HG03060 (cell line): ENCODE data around the gene VAPA.

Source experiments
- ATAC-seq: cut with Tn5 transposase; IDR thresholded peaks from one replicate; pipeline ENCODE4 v1.9.1; 2021; ENCODE audit warnings: low read depth, moderate number of reproducible peaks; ENCODE audit not compliant: unreplicated experiment

VAPA gene

GRCh38 chr18:9965711-9966624 is 52.2 kb downstream of the VAPA start:
- no peak for ATAC-seq

- no peak for ATAC-seq
Observed at GRCh38 chr18:9968081-9968848, 54.4 kb downstream of the VAPA start.

- ATAC-seq: no peak
Observed at GRCh38 chr18:9969247-9969646, 55.4 kb downstream of the VAPA start.

- ATAC-seq: no peak
Observed at GRCh38 chr18:9971313-9971920, 57.6 kb downstream of the VAPA start.

GRCh38 chr18:9973470-9973869 is 59.7 kb downstream of the VAPA start:
- ATAC-seq: no peak

GRCh38 chr18:9974279-9974915 is 60.6 kb downstream of the VAPA start:
- no peak for ATAC-seq

GRCh38 chr18:9975658-9976057 is 61.8 kb downstream of the VAPA start:
- ATAC-seq: no peak

- no peak for ATAC-seq
Observed at GRCh38 chr18:9982711-9983110, 68.9 kb downstream of the VAPA start.

- ATAC-seq: no peak
Observed at GRCh38 chr18:9984080-9984479, 70.3 kb downstream of the VAPA start.

GRCh38 chr18:9985641-9986040 is 71.8 kb downstream of the VAPA start:
- no peak for ATAC-seq

GRCh38 chr18:9986156-9986930 is 72.5 kb downstream of the VAPA start:
- no peak for ATAC-seq

GRCh38 chr18:9987345-9987744 is 73.5 kb downstream of the VAPA start:
- no peak for ATAC-seq

GRCh38 chr18:9987931-9988330 is 74.1 kb downstream of the VAPA start:
- ATAC-seq: no peak

- no peak for ATAC-seq
Observed at GRCh38 chr18:9988665-9989064, 74.8 kb downstream of the VAPA start.

- no peak for ATAC-seq
Observed at GRCh38 chr18:9989481-9989880, 75.7 kb downstream of the VAPA start.

- ATAC-seq: no peak
Observed at GRCh38 chr18:9991011-9992000, 77.5 kb downstream of the VAPA start.

GRCh38 chr18:9992300-9992972 is 78.6 kb downstream of the VAPA start:
- no peak for ATAC-seq

GRCh38 chr18:9992973-9993520 is 79.2 kb downstream of the VAPA start:
- no peak for ATAC-seq
